ENCODE measurements around the gene CLIC1.

The CLIC1 gene

DNA sequence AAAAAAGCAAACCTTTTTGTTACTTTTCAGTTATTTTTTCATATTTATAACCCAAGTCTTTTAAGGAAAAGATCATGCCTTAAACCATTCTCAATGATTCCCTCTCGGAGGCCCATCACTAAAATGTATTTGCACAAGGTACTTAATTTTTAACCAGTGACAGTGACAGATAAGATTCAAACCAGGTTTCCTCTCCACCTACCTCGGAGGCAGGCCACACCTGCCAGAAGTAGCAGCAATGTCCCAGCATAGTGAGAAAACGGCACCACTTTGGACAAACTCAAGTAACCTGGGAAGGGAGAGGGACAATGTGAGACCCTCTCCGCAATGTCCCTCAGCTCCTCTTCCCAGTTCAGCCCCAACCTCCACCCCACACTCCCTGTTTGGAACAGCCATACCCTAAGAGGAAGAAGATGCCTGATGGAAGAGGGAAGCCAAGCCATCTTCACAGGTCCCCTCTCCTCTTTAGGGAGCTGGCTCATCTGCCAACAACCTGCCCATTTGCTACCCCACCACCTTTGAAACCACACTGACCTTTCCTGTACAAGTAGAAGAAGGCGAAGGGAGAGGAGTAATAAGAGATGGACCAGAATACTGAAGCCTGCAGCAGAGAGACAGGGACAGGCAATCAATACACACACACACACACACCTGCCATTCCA is 35.5 kb downstream of the CLIC1 start:
- no peak for DNase-seq

DNA sequence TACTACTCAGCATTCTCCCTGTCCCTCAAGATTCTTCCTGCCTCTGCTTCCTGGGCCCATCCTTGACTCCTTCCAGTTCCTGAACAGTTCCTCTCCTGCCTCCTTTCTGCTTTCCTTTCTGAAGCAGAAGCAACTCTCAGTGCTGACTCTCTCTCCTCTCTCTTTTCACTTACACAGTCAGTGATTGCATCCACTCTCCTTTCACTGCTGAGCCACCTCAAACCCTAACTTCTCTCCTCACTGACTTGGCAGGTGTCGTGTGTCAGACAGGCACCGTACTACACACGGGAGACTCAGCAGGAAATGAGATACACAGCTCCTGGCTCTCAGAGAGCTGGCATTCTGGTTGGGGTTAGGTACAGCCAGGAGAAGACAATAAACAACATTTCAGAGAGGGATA is 38.8 kb downstream of the CLIC1 start:
- DNase-seq = no peak

DNA sequence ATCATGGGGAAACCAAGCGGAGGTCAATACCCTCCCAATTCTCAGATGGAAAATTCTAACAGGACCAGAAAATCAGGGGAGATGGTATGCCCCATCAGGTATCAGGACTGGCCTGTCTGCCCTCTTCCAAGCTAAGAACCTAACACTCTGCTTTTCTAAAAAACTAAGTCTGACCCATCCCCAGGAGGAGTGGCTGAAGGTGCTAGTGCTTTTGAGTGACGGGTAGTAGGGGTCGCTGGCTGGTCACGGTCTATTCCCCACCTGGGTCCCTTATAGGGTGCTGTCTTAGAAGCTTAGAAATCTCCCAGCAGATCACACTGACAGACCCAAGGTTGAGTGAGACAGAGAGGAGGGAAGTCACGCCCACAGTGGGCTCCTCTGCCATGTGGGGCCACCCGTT is 42.8 kb downstream of the CLIC1 start:
- DNase-seq = no peak

DNA sequence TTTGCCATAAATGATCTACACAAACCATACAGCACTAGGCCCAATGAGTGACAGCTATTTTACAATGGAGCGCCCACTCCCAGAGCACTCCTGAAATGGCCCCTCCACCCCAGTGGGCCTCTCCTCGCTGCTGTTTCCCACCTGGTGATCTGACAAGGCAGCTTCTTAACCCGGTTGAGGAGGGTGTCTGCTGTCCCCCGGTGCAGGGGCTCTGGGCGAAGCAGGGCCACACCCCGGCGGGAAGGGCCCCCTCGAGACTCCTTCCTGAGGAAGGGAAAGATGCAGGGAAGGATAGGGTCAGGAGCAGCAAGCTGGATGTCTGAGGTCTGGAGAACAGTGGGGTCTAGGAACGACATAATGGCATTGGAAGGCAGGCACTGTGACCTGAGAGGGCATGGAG is 43.4 kb downstream of the CLIC1 start:
- DNase-seq = no peak

DNA sequence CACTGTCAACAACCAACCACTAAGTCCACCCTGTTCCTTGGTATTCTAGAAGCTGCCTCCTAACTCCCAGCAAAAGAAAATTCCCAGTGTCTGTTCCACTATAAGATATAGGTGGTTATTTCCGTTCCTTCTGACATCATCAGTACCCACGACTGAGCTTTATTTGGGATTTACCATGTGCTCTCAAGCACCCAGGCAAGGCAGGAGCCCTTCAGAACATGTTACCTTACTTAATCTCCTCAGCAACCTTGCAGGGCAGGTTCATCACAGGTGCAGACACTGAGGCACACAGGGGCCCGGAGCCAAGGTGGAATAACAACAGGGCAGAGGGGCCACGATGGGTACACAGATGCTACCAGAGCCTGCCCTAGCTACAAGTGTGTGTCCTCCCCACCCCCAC is 44.0 kb downstream of the CLIC1 start:
- DNase-seq = no peak

DNA sequence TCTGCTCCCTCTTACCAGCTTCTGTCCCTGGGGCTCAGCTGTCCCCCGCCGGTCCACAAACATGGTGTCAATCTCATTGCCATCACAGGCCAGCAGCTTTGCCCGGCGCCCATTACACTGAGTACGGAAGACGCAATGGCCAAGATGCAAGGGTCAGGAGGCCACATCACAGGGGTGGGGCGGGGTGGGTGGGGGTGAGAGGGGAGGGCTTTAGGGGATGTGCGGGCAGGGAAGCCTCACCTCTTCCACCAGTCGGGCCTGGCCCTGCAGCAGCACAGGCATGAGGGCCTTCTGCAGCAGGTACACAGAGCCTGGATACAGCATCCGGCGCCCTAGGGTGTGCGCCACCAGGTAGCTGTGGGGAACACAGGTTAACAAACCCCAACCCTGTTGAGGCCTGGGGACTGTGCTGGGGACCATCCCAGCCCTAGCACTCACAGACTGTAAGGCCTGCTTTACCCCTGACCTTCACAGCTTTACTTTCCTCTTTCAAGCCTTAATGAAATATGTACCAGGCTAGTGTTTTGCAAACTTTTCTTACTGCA is 44.7 kb downstream of the CLIC1 start:
- DNase-seq = no peak

DNA sequence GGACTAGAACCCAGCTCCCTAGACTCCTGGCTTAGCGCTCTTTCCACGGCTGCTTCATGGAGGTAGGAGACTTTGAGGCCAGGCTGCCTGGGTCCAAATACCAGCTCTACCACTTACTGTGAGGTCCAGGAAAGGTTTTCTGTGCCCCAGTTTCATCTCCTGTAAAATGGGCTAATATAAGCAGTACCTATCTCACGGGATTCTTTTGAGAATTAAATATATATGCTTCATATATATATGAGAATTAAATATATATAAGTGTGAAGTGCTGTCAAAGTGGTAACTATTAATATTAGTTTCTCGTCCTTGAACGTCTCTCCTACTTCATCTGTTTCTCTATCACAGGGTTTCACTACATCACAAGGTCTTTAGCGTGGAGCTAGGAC is 45.3 kb downstream of the CLIC1 start:
- DNase-seq = no peak

DNA sequence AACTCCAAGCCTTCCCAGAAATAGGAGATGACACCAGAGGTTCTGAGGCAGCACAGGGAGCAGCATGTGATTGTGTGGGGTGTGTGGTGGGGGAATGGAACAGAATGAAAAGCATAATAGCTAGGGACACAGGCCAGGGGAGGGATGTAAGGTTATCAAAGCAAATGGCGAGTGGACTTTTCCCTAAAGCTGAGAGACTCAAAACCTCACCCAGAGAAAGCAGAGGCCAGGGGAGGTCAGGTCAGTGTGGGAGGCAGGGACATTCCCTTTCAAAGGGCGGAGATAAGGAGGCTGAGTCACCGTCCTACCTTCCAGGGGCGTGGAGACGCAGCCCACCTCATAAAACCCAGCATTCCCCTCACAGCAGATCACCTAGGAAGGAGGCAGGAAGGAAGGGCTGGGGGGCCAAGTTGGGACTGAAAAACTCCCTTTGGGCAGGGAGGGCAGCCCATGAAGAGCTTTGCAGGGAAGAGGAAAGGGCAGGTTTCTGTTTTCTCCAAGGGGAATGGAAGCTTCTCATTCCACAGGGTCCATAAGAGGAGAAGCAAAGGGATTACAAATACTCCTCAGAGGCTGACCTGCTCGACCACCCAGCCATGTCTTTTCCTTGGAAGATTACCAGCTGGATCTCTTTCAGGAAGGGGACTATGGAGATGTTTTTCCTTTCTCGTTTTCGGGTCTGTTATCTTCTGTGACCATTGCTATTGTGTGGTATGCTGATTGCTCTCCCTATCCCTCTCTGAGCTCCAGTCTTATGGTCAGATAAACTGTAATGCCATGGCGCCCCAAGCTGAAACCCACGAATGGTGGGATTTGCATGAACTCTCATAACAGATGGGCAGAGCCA is 45.9 kb downstream of the CLIC1 start:
- no peak for DNase-seq

DNA sequence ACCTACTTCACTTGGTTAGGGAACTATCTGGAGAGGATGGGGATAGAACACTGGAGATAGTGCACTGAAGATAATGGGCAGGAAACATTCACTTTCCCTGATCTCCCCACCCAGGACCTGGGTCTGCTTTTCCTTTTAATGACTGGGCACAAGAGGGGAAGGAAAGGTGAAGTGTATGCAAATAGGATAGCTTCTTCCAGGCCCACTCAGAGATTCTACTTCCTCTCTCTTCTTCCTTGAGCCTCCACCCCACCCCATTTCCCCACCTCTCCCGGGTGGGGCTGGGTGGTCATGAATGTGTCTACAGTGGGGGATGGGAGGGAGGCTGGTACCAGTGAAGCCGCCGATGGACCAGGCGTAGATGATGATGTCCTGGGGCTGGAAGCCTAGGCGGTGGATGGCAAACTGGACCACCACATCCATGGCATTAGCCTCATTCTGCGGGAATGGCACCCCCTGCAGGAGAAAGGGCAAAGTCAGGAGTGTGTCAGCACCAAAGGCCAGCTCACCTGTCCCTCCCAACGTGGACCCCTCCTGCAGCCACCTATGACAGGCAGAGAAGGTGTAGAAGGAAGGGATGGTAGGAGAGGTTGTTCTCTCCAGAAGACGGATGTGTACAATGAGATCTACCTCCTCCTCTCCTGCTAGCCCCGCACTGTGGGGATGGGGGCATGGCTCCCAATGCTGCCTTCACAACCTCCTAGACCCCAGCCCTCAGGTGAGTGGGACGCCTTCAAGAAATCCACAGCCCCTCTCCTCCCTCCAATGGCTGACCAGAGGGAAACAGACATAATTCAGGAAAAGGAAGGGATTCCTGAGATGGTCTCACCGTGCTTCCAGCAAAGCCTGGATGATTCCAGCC is 46.9 kb downstream of the CLIC1 start:
- DNase-seq = no peak

DNA sequence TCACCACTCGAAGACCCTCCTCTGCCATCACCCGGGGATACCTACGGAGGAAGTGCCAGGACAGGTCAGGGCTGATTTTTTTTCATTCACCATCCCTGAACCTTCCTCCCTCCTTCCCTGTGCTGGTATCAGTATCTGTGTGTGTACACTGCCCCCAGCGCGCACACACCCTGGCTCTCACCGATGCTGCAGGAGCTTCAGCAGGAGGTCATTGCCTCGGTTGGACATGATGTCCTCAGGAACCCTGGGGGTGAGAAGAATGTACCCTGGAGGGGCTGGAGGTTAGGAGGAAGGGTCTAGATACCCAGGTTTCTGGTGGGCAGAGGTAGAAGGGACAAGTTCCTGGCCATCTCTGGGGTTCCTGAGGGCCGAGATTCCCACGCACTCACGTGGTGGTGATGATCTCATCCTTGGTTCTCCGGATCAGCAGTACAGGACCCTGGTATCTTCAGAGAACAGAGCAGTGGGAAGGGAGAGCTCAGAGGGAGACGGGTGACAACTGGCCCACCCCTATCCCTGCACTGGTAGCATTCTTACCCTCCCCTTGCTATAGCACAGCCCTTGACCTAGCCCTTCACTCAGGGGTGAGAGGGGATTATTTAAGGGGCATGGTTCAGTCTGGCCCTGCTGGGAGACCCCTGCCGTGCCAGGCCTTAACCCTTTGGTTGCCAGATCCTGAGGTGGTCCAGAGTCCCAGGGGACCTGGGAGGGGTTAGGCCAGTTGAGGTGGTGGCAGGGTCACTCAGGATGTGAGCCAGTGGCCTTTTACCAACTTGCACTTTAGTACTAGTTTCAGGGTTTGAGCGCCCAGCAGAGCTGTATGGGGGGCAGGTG is 48.3 kb downstream of the CLIC1 start:
- DNase-seq = no peak

DNA sequence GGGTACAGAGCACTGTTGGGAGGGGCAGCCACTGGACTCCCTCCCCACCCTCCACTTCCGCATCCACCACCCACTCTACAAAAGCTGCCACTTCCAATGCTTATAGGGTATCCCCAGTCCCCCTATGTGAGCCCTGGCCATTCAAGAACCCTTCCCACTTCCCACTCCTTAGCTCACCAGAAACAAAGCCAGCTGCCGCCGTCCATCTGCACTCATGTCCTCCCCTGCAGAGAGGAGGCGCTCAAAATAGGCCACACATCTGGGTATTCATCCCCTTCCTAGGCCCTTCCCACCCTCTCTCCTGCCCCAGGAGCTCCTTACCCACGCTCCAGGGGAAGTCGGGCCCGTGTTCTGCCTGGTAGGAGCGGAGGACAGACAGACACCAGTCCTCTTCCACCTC is 49.0 kb downstream of the CLIC1 start:
- DNase-seq = no peak

DNA sequence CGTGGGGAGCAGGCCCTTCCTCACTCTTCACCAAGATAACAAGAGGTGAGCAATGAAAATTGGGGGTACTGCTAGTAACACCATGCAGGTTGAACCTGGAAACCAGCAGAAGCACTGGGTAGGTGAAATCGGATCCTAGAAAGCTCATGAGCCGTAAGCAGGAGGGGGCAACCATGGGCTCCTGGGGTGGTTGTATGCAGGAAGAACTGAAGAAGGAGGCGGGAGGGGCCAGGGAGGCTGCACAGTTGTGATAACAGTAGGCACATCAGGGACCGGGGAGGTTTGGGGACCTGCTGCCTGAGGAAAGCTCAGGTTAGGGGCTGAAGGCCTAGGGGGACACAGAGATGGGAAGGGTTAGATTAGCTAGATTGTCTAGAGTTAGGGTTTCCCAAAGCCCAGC is 49.8 kb downstream of the CLIC1 start:
- no peak for DNase-seq

DNA sequence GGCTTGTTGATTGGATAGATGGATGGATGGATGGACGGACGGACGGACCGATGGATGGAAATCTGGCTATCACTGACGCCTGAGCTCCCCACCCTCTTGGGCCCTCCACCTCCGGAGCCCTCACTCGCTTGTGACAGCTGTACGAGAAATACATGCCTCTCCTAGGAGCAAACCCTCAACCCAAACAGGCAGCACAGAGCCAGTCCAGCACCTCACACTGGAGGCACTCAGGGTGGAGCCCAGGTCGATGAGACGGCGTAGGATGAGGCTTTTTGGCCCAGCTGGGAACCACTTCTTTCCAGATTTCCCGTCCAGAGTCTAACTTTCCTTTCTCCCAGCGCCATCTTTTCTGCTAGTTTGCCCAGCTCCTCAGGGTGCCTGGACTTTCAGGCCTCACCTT is 52.7 kb downstream of the CLIC1 start:
- DNase-seq = no peak

DNA sequence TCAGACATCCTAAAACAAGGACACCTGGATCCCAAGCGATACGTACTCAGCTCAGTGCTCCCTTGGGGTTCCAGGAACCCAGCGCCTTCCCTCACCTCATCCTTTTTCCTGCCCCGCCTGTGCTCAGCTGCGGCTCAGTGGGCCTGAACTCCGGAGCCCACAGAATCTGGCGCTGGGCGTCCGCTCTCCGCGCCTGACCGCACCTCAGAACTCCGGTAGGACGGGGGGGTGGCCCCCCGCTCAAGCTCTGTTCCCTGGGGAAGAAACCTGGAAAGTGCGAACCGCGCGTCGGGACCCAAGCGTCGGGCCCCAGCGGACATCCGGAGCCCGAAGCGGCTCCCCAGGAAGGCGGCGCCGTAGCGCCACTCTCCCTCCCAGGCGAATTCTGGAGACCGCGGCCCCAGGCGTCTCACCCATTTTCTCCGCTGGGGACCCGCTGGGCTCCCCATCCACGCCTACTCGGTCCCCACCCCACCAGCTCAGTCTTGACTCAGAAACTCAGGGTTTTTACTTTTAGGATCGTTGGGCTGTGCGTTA is 55.1 kb downstream of the CLIC1 start:
- DNase-seq = peak; percentile 26
